Caco-2 (cell line): ENCODE results near the gene ZRANB3. TPM values are rescaled to one million over a fixed set of nuclear protein-coding genes. Genes with fewer than 3 reads are reported as not detected.

Experiments used
- BruUV-seq: library from RNA; stranded (reverse); fragments of 400-500 nt; replicated peaks from 2 replicates; lab custom pipeline; 2021; lab: Mats Ljungman, UMichigan
- CTCF ChIA-PET: fragments of 300-600 bp; sonication (Branson Sonifier 250); formaldehyde crosslinking; loops from one replicate; lab custom pipeline; 2022; ENCODE audit warnings: antibody characterized with exemption; lab: Charles Lee
- POLR2A ChIA-PET: fragments of 300-600 bp; sonication (Branson Sonifier 250); formaldehyde crosslinking; loops from one replicate; lab custom pipeline; 2022; ENCODE audit warnings: antibody characterized with exemption; lab: Charles Lee
- DNase-seq, 2 experiments: peaks; one replicate each; pipeline versions ENCODE4 v3.0.0 to v3.0.0-alpha.2; 2020 to 2022
- H3K27me3 ChIP-seq: replicated peaks from 2 replicates; pipeline ENCODE4 v1.6.0; 2011; ENCODE audit warnings: low read length; ENCODE audit not compliant: control insufficient read depth, insufficient read depth
- H3K36me3 ChIP-seq: 2 replicates; pipeline ENCODE4 v1.5.1; 2011; ENCODE audit warnings: low read length; ENCODE audit not compliant: control insufficient read depth, insufficient read depth
- H3K4me1 ChIP-seq: fragments of 250-450 bp; sonication (Bioruptor Pico); 2 replicates; pipeline ENCODE4 v1.5.1; 2020; ENCODE audit warnings: mild to moderate bottlenecking
- H3K4me3 ChIP-seq: 2 replicates; pipeline ENCODE4 v1.5.1; 2011; ENCODE audit warnings: low read depth, mild to moderate bottlenecking, control low read depth, low read length
- H3K9me3 ChIP-seq: fragments of 250-450 bp; sonication (Bioruptor Pico); 2 replicates; pipeline ENCODE4 v1.5.1; 2020; ENCODE audit warnings: mild to moderate bottlenecking, moderate library complexity
- H3K27ac Mint-ChIP-seq: one replicate; pipeline ENCODE4 v1.8.0; 2022; ENCODE audit warnings: mixed read lengths; ENCODE audit not compliant: unreplicated experiment
- H3K27me3 Mint-ChIP-seq: one replicate; pipeline ENCODE4 v1.8.0; 2022; ENCODE audit warnings: mixed read lengths; ENCODE audit not compliant: insufficient read depth, unreplicated experiment
- H3K36me3 Mint-ChIP-seq: one replicate; pipeline ENCODE4 v1.8.0; 2022; ENCODE audit warnings: mild to moderate bottlenecking, mixed read lengths; ENCODE audit not compliant: insufficient read depth, unreplicated experiment
- H3K4me1 Mint-ChIP-seq: one replicate; pipeline ENCODE4 v1.8.0; 2022; ENCODE audit warnings: low read depth, mixed read lengths; ENCODE audit not compliant: unreplicated experiment
- H3K4me3 Mint-ChIP-seq: one replicate; pipeline ENCODE4 v1.8.0; 2022; ENCODE audit warnings: mild to moderate bottlenecking, moderate library complexity, mixed read lengths; ENCODE audit not compliant: unreplicated experiment
- H3K9me3 Mint-ChIP-seq: one replicate; pipeline ENCODE4 v1.8.0; 2022; ENCODE audit warnings: mixed read lengths; ENCODE audit not compliant: unreplicated experiment
- CTCF ChIP-seq, 2 experiments: fragments of 200-600 bp in 1 of 2; IDR thresholded peaks; 1 replicate in 1 of 2; 2 replicates in 1 of 2; pipeline versions ENCODE4 v1.5.1 to v1.8.0; 2011 to 2022; ENCODE audit warnings: antibody characterized with exemption in 1 of 2, control low read depth in 1 of 2, inconsistent platforms in 1 of 2, low read depth in 1 of 2, low read length in 1 of 2, mild to moderate bottlenecking in 1 of 2, moderate library complexity in 1 of 2; ENCODE audit not compliant: insufficient read depth in 1 of 2, severe bottlenecking in 1 of 2, unreplicated experiment in 1 of 2
- intact Hi-C: fragments of 100-400 bp; cut with micrococcal nuclease; formaldehyde crosslinking; loops from one replicate; pipeline ENCODE4 v1.10.0; 2022; ENCODE audit not compliant: unreplicated experiment
- total RNA-seq: library from RNA; stranded (reverse); gene quantifications from 2 replicates; pipeline ENCODE4 v1.2.3, GENCODE V29; 2022

ZRANB3 gene
- total RNA-seq, 1 experiment from 2014 or later: 17.0 TPM

- Mint-ChIP-seq H3K27ac (no peak overlapping the region), H3K9me3 (peaks cover 9% of the 10 kb centered on the region), H3K36me3 (peaks cover 13% of the 10 kb centered on the region), H3K4me3 (no peak overlapping the region), H3K27me3 (no peaks in the 10 kb centered on the region), H3K4me1 (no peaks in the 10 kb centered on the region)
- BruUV-seq: no TSS peak
- DNase-seq: no peak
- Histone ChIP-seq H3K27me3 (no peaks in the 10 kb centered on the region), H3K36me3 (no peaks in the 10 kb centered on the region), H3K4me3 (no peak overlapping the region), H3K9me3 (peaks cover 8% of the 10 kb centered on the region; the same call in 1 of the 2 replicates), H3K4me1 (no peaks in the 10 kb centered on the region)
- intact Hi-C loops: no loop called here
- CTCF ChIA-PET: no interaction called here
- POLR2A ChIA-PET: no interaction called here
- no peak for TF ChIP-seq CTCF (IDR thresholded peaks at IDR 0.05; ENCODE audit: insufficient read depth in 1 of 2, low read depth in 1 of 2, low read length in 1 of 2, severe bottlenecking in 1 of 2, unreplicated experiment in 1 of 2)
These were observed 343.7 kb downstream of the ZRANB3 start for GRCh38 chr2:135187270-135187669.

DNA sequence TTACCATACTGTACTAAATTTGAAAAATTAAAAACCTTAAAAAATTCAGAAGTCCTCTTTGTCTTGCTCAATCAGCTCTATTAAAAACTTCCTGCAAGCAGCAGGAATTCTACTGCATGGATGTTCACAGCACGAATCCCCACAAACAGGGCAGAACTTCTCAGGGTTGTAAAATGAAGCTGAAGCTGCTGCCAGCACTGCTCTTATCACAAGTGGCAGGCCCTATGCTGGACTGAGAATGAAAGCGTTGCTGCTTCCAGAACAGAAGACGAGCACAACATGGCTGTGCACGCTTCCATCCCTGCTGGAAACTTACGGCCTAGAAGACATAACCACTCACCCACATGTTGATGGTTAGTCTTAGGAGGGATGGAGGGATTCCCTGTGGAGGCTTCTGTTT, 345.0 kb downstream of the ZRANB3 start:
- H3K36me3 Mint-ChIP-seq: peaks cover 13% of the 10 kb centered on the region
- no peak overlapping the region for H3K27ac Mint-ChIP-seq
- no peak overlapping the region for H3K4me3 Mint-ChIP-seq
- POLR2A ChIA-PET: no interaction called here
- no peaks in the 10 kb centered on the region for H3K4me1 Mint-ChIP-seq
- H3K9me3 Mint-ChIP-seq: peaks cover 9% of the 10 kb centered on the region
- H3K4me1 ChIP-seq: no peaks in the 10 kb centered on the region
- no peak for TF ChIP-seq CTCF (IDR thresholded peaks at IDR 0.05; ENCODE audit: insufficient read depth in 1 of 2, low read depth in 1 of 2, low read length in 1 of 2, severe bottlenecking in 1 of 2, unreplicated experiment in 1 of 2)
- no peaks in the 10 kb centered on the region for H3K27me3 ChIP-seq
- H3K27me3 Mint-ChIP-seq: no peaks in the 10 kb centered on the region
- H3K9me3 ChIP-seq: peaks cover 8% of the 10 kb centered on the region; the same call in 1 of the 2 replicates
- DNase-seq: no peak
- no TSS peak for BruUV-seq
- CTCF ChIA-PET: interaction anchor here (1.2 kb wide), 1 partner anchor 197 kb away, joined by 3 read pairs; no protein-coding TSS in a partner anchor
- H3K36me3 ChIP-seq: no peaks in the 10 kb centered on the region
- H3K4me3 ChIP-seq: no peak overlapping the region
- intact Hi-C loops: no loop called here

DNA sequence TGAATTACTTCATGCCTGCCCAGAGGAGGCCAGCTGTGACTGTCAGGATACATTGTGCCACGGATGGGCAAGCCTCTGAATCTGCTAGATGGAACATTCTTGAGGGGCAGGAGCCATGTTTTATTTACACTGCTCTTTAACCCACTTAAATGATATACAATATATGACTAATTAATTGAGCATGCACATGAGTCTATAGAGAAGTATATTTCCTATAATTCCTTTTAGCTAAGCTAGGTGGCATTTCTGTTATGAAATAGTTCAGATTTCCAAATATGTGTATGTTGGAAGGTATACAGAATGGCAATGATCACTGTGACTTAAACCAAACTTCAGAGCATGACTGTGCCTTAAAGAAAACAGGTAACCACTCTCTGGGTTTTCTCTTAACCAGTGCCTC, 347.2 kb downstream of the ZRANB3 start:
- no peaks in the 10 kb centered on the region for H3K36me3 ChIP-seq
- no peaks in the 10 kb centered on the region for H3K4me1 ChIP-seq
- BruUV-seq: no TSS peak
- intact Hi-C loops: no loop called here
- ChIA-PET CTCF (no interaction called here), POLR2A (interaction anchor here (0.6 kb wide), 1 partner anchor 37 kb away, joined by 11 read pairs; no protein-coding TSS in a partner anchor)
- DNase-seq: no peak
- Mint-ChIP-seq H3K4me1 (no peaks in the 10 kb centered on the region), H3K9me3 (peaks cover 1% of the 10 kb centered on the region), H3K4me3 (no peak overlapping the region), H3K36me3 (peaks cover 7% of the 10 kb centered on the region), H3K27ac (no peak overlapping the region), H3K27me3 (no peaks in the 10 kb centered on the region)
- no peak overlapping the region for H3K4me3 ChIP-seq
- 0 out of 2 replicates have a peak, but pooled peaks cover 3% of the 10 kb centered on the region for H3K9me3 ChIP-seq
- H3K27me3 ChIP-seq: no peaks in the 10 kb centered on the region
- TF ChIP-seq CTCF (IDR thresholded peaks at IDR 0.05; ENCODE audit: insufficient read depth in 1 of 2, low read depth in 1 of 2, low read length in 1 of 2, severe bottlenecking in 1 of 2, unreplicated experiment in 1 of 2): no peak
